DND-41 (cell line): Measurements from ENCODE around the gene ASPSCR1.

Source experiments
- ATAC-seq: fragments of 200-7000 bp; cut with Tn5 transposase; 3 replicates; pipeline ENCODE4 v1.9.1; 2021; ENCODE audit warnings: low read depth; ENCODE audit not compliant: insufficient read depth
- DNase-seq: peaks from one replicate; pipeline ENCODE4 v3.0.0-alpha.2; 2020
- H2AFZ ChIP-seq: 2 replicates; pipeline ENCODE4 v1.6.0; 2012; ENCODE audit warnings: low read depth, low read length
- H3K27ac ChIP-seq: 2 replicates; pipeline ENCODE4 v1.5.1; 2012; ENCODE audit warnings: low read length, inconsistent platforms
- H3K27me3 ChIP-seq: fragments of 200-600 bp; sonication (generic); 2 replicates; pipeline ENCODE4 v1.6.0; 2012; ENCODE audit warnings: low read length, mild to moderate bottlenecking, inconsistent platforms; ENCODE audit not compliant: insufficient read depth, poor library complexity
- H3K36me3 ChIP-seq: 2 replicates; pipeline ENCODE4 v1.5.1; 2012; ENCODE audit warnings: low read length, inconsistent platforms; ENCODE audit not compliant: insufficient read depth
- H3K4me1 ChIP-seq: 2 replicates; pipeline ENCODE4 v1.5.1; 2012; ENCODE audit warnings: mild to moderate bottlenecking, low read length; ENCODE audit not compliant: insufficient read depth
- H3K4me2 ChIP-seq: 2 replicates; pipeline ENCODE4 v1.6.0; 2012; ENCODE audit warnings: mild to moderate bottlenecking, moderate library complexity, low read length, inconsistent platforms; ENCODE audit not compliant: insufficient read depth
- H3K4me3 ChIP-seq, 2 experiments: fragments of 200-600 bp in 1 of 2; shearing (Covaris generic) in 1 of 2; 2 replicates each; pipeline ENCODE4 v1.5.1; 2012 to 2016; ENCODE audit warnings: inconsistent platforms in 2 of 2, low read length in 2 of 2, mild to moderate bottlenecking in 2 of 2, low read depth in 1 of 2, moderate library complexity in 1 of 2
- H3K79me2 ChIP-seq: 2 replicates; pipeline ENCODE4 v1.6.0; 2012; ENCODE audit warnings: low read length, inconsistent platforms; ENCODE audit not compliant: insufficient read depth
- H3K9ac ChIP-seq: 2 replicates; pipeline ENCODE4 v1.6.0; 2012; ENCODE audit warnings: low read depth, mild to moderate bottlenecking, inconsistent platforms, low read length, moderate library complexity
- H3K9me3 ChIP-seq: 2 replicates; pipeline ENCODE4 v1.5.1; 2012; ENCODE audit warnings: low read length, moderate library complexity, mild to moderate bottlenecking, inconsistent platforms; ENCODE audit not compliant: insufficient read depth, severe bottlenecking
- H4K20me1 ChIP-seq: 2 replicates; pipeline ENCODE4 v1.6.0; 2012; ENCODE audit warnings: low read length; ENCODE audit not compliant: insufficient read depth
- EZH2 ChIP-seq: IDR thresholded peaks from 3 replicates; pipeline ENCODE4 v1.6.1; 2012; ENCODE audit warnings: borderline replicate concordance, low read depth, mild to moderate bottlenecking, moderate library complexity, low read length, inconsistent platforms; ENCODE audit not compliant: severe bottlenecking
- TF ChIP-seq, protein P1 (sequence below): IDR thresholded peaks from 2 replicates; pipeline ENCODE4 v1.5.1; 2012; ENCODE audit warnings: borderline replicate concordance, low read length, moderate library complexity, mild to moderate bottlenecking; ENCODE audit not compliant: poor library complexity, severe bottlenecking; ENCODE audit errors: extremely low read depth

ASPSCR1 gene

DNA sequence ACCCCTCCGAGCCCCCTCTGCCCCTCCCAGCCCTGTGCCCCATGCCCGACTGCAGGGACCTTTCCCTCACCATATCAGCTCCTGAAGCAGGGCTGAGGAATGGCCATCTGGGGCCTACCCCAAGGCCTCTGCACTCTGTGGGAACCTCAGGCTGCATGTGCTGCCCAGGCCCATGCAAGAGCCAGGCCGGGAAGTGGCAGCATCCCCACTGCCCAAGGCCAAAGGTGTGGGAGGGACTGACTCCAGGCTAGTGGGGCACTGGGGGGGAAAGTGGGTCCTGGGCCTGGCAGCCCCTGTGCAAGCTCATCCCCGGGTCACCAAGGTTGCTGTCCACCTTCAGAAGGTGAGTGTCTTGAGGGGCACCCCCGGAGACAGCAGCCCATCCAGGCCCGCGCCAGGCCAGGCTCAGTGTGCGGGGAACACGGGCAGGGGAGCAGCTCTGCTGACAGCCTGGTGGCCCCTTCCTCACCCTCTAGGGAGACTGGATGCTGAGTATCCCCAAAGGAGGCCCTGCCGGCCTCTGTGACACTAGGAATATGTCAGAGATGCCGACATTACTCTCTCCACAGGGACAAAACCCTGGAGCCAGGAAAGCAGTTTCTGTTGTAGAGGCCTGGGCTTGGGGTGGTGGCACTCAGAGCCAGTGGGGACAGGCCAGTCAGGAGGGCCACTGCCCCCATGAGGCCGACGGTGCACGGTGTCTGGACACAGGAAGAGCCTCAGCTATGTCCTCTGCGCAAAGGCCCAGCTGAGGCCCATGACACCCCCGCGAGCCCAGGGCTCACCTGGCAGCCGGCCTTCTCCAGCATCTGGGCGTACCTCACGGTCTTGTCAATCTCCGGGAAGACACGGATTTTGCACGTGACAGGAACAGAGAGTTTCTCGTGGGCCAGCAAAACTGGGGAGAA lies 84.9 kb downstream of the ASPSCR1 start:
- H3K4me2 ChIP-seq: peak overlapping the region; percentile 100; the same call in 1 of the 2 replicates
- peaks cover 75% of the 10 kb centered on the region for H3K36me3 ChIP-seq
- peaks cover 33% of the 10 kb centered on the region for H3K79me2 ChIP-seq
- peaks cover 43% of the 10 kb centered on the region for H3K4me1 ChIP-seq
- no peak overlapping the region for H3K27ac ChIP-seq
- peaks cover 56% of the 10 kb centered on the region for H4K20me1 ChIP-seq
- no peak overlapping the region for H3K9ac ChIP-seq
- TF ChIP-seq, protein P1, sequence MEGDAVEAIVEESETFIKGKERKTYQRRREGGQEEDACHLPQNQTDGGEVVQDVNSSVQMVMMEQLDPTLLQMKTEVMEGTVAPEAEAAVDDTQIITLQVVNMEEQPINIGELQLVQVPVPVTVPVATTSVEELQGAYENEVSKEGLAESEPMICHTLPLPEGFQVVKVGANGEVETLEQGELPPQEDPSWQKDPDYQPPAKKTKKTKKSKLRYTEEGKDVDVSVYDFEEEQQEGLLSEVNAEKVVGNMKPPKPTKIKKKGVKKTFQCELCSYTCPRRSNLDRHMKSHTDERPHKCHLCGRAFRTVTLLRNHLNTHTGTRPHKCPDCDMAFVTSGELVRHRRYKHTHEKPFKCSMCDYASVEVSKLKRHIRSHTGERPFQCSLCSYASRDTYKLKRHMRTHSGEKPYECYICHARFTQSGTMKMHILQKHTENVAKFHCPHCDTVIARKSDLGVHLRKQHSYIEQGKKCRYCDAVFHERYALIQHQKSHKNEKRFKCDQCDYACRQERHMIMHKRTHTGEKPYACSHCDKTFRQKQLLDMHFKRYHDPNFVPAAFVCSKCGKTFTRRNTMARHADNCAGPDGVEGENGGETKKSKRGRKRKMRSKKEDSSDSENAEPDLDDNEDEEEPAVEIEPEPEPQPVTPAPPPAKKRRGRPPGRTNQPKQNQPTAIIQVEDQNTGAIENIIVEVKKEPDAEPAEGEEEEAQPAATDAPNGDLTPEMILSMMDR: no peak
- no peak for TF ChIP-seq EZH2
- H2AFZ ChIP-seq: no peak overlapping the region
- ATAC-seq (no peak), DNase-seq (no peak)
- no peaks in the 10 kb centered on the region for H3K27me3 ChIP-seq
- no peaks in the 10 kb centered on the region for H3K9me3 ChIP-seq
- H3K4me3 ChIP-seq: no peak overlapping the region

DNA sequence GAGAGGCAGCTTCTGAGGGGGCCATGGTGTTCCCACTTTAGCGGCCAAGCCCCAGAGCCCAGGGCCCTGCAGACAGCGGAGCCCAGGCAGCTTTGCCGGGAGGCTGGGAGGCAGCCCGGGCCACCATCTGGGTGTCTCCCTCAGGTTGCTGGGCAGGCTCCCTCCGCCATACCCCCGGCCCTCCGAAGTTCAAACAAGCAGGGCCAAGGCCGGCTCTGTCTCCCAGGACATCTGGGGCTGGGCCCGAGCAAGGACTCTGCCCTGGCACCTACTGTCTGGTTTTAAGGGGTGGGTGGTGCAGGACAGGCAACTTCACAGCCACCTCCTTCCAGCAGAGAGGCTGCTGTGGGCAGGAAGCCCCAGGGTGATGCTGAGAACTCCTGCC lies 85.5 kb downstream of the ASPSCR1 start:
- Histone ChIP-seq H3K36me3 (peaks cover 68% of the 10 kb centered on the region), H3K9ac (no peak overlapping the region), H2AFZ (no peak overlapping the region), H3K27ac (no peak overlapping the region; the same call in 1 of the 2 replicates), H3K27me3 (no peaks in the 10 kb centered on the region), H4K20me1 (peaks cover 50% of the 10 kb centered on the region), H3K4me1 (peaks cover 43% of the 10 kb centered on the region), H3K4me3 (no peak overlapping the region), H3K79me2 (peaks cover 33% of the 10 kb centered on the region), H3K4me2 (peak overlapping the region; percentile 100; the same call in 1 of the 2 replicates), H3K9me3 (no peaks in the 10 kb centered on the region)
- DNase-seq (no peak), ATAC-seq (no peak)
- TF ChIP-seq EZH2: no peak
- TF ChIP-seq, protein P1: no peak

DNA sequence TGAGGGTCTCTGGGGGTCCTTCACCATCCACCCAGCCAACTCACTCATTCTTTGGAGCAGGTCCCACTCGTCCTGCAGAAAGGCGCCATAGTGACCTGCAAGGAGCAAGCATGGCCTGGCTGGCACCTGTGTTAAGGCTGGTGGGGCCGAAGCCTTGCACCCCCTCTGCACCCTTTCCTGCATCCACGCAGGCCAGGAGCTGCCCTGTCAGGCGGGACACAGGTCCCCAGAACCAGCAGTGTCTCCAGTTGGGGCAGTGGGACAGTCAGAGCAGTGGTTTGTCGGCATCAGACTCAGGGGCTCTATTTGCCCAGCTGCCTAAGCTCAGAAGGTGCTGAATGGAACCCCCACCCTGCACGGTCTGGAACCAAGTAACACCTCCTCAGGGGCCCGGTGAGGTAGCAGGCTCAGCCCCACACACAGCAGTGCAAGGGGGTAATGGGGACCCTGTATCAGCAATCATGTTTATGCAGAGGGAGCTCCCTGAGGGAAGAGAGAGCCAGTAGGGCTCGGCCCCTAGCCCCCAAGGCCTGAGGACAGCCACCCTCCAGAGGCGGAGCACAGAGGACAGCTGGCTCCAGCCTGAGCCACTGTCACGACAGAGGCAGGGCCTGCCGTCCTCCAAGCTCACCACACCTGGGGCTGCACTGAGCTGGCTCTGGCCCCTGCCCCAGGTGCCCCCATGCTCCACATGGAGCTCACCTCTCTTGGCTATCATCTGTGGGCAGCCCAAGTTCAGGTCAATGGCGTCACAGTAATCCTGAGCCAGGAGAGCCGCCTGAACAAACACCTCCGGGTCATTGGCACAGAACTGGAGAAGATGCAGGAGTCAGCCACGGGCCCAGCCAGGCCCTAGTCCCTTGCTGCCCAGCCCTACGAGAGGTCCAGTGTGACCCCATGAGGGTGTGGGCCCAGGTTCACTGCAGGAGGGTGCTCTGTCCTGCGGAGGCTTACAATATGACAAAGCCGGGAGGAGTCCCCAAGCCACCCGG lies 86.3 kb downstream of the ASPSCR1 start:
- Histone ChIP-seq H3K4me1 (peaks cover 43% of the 10 kb centered on the region), H3K36me3 (peaks cover 61% of the 10 kb centered on the region), H4K20me1 (peaks cover 47% of the 10 kb centered on the region), H3K9me3 (no peaks in the 10 kb centered on the region), H3K79me2 (peaks cover 33% of the 10 kb centered on the region), H2AFZ (no peak overlapping the region), H3K27me3 (no peaks in the 10 kb centered on the region), H3K4me2 (peak overlapping the region; percentile 100), H3K27ac (no peak overlapping the region; the same call in 1 of the 2 replicates), H3K9ac (peak overlapping the region; percentile 87), H3K4me3 (peak overlapping the region in 1 of 2 experiments; percentile 75; a peak in 3 of 4 replicates)
- TF ChIP-seq, protein P1: no peak
- TF ChIP-seq EZH2: no peak
- DNase-seq: no peak
- ATAC-seq: no peak
